CD4-positive, alpha-beta T cell treated with Interferon gamma for 1 hour (primary cell): Measurements from ENCODE around the gene PRMT9.

Experiments used
- DNase-seq: peaks from one replicate; pipeline ENCODE4 v3.0.0-alpha.2; 2020

PRMT9 gene

DNA sequence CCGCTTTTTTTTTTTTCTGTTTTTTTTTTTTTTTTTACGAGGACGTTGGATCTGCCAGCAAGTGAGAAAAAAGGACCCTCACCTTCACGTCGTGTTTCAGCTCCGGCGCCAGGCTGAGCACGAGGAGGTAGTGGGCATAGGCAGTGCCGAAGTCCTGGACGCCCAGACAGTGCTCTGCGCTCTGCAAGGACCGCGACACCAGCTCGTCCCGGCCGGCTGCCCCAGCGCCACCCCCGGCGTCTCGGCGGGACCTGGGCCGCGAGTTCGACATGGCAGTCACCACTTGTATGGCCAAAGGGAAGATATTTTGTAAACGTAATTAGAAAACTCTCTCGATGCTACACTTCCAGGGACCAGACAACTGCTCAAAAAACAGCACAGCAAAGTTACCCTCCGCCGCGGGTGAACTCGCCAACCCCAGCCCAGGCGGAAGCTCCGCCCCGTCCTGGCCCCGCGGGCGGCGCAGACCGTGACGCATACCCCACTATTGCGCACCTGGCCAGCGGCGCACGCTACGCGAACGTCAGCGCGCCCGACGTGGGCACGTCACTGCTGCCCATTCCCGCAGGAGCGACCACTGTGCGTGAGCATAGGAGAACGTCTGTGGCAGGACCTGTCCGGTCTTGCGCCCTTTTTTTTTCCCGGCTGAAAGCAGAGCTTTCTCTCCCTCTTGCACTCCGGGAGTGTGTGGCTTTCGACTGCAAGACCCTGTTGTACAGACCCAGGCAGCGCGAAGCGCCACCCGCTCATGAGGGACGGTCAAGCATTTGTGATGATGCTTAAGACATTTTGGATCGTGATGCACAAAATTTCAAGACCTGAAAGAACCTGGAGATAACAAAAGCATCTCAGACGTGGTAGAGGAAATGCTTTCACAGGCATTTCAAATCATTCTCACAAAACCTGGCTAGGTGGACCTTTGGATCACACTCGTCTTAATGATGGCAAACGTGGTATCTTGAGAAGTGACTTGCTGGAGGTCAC lies at the start of gene PRMT9:
TSS of gene PRMT9 (minus strand) at position 447 of the 984 bp plus-strand sequence. CDS start at position 271, 176 bp downstream.
- peak; percentile 86 for DNase-seq

DNA sequence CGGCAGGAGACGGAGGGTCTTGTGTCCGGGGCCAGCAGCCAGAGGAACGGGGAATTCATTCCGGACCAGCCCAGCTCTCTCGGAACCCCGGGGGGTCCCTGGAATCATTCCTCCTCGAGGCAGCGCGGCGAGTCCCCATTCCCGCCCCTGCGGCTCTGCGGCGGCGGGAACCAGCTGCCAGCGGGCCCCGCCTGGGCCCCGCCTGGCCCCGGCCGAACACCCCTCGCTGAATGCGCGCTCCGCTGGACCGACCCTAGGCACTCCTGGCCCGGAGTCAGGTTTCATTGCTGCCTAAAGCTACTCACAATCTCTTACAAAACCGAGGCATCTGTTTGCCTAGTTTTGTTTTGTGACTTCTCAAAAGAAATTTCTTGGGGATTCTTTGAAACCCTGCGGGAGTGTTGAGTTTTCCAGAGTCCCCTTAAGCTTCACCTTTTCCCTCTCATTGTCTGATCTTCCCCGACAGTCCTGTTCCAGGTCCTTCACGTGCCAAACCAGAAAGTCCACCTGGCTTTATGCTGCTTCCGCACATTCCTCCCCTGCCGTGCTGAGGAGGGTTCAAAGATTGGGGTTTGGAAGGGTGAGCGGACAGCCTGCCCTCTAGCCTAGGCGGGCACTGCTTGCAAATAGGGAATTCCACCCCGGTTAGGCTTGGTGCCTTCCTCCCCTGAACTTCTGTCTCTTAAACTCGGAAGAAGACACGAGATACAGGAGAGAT lies 48.7 kb upstream of the PRMT9 start:
- no peak for DNase-seq

DNA sequence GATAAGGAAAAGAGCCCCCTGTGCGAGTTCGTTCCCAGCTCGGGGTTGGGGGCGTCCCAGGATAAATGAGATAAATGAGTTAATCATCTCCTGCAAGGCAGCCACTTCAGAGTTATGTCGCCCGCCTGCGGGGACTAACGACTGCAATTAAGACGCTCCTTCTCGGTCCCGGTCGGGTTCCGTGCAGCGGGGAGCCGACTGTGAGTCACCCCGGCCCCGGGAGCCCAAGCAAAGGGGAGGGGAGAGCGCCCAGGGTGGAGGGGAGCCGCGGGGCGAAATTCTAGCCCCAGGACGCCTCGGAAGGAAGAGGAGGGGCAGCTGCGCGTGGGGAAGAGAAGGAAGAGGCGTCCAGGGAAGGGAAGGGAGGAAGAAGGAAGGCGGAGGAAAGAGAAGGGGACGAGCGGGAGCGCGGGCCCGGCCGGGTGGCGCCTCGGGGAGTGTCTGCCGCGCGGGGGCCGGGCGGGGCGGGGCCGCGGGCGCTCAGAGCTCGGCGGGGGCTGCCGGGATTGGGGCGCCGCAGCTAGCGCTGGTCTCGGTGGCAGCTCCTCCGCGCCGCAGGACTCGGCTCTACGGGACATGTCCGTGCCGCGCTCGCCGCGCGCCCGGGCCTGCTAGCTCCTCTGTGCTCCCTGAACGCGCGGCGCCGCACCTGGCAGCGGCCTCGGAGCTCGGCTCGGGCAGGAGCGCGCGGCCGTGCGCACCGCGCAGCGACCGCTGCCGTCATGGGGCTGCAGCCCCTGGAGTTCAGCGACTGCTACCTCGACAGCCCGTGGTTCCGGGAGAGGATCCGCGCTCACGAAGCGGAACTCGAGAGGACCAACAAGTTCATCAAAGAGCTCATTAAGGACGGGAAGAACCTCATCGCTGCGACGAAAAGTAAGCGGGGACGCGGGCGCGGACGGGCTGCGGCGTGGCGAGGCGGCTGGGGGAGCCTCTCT lies 47.9 kb upstream of the PRMT9 start, which contains the start of gene ARHGAP10:
TSS of gene ARHGAP10 (plus strand) at position 509 of the 938 bp plus-strand sequence. CDS start at position 723, 214 bp downstream.
- peak; percentile 58 for DNase-seq

DNA sequence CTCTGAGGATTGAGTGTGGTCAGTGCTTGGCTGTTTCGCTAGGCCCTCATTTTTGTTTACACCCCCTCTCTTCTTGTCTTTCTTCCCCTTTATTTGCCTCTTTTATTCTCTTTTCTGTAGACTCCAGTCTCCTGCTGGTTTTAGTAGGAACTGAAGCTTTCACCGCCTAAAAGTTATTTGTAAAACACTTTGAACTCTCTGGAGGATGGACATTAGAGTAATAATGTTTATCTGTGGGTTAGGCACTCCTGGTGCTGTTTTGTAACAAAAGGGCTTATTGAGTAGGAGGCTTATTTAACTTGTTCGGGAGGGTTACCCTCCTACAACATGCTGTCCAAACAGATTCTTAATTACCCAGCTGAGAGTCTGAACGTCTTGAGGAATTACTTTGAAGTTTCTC lies 46.4 kb upstream of the PRMT9 start:
- DNase-seq = no peak

DNA sequence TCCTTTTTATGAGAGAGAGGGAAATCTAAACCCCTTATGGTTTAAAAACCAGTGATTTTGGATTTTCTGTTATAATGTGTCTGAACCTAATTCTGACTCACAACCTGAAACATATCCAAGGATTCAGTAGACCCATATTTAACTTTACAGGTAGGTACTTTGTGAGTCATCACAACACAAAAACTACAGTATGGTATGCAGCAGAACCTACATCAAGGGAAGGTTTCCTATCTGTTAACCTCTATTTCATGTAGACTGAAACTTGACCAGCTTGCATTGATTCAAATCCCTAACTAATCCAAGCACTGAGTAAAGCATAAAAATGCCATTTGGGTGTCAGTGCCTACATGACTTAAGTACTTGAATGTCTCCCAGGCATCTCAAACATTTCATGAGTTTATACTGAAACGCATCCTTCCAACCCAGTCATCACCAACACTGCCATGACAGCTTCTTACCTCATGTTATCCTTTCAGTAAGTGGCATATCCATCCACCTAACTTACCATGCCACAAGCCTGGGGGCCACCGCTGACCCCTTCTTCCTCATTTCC lies 43.6 kb upstream of the PRMT9 start:
- DNase-seq = no peak

DNA sequence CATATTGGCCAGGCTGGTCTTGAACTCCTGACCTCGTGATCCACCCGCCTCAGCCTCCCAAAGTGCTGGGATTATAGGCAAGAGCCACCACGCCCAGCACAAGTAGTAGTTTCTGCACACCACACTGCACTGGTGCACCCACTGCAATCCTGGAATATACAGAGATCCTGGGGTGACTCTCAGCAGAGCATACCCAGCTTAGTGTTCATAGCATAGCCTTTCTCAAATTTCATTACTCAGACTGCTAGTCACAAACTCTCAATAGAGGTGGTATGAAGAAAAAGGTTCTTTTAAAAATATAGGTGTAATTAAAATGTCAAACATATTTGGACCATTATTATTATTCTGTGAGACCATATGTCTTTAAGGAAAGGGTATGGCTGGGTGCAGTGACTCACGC lies 41.7 kb upstream of the PRMT9 start:
- no peak for DNase-seq

DNA sequence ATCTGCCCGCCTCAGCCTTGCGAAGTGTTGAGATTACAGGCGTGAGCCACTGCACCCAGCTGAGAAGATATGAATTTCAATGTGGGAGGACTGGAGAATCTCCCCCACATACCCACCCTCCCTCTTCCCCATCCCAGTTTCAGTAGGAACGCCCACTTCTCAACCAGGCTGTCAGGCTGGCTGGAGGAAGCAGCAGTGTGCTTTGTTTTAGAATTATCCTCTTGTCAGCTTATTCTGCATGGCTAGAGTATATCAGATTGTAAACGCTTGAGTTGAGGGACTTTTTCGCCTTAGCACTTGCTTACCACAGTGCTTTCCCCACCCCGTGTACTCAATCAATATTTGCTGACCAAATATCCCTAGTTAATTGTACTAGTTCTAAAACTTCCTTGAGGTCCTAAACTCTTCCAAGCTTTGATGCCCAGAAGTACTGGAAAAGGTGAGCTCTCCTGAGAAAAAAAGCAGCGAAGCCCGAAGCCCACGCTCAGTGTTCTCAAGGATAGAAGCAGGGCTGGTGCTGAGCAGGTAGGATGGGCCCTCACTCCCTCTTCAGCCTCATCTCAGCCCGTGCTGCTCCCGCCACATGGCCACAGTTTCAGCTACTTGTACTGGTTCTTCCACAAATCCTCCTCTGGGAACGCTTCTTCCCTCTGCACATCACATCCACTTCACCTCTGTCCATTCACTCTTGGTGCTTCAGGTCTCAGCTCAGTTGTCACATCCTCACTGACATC lies 40.7 kb upstream of the PRMT9 start:
- no peak for DNase-seq

DNA sequence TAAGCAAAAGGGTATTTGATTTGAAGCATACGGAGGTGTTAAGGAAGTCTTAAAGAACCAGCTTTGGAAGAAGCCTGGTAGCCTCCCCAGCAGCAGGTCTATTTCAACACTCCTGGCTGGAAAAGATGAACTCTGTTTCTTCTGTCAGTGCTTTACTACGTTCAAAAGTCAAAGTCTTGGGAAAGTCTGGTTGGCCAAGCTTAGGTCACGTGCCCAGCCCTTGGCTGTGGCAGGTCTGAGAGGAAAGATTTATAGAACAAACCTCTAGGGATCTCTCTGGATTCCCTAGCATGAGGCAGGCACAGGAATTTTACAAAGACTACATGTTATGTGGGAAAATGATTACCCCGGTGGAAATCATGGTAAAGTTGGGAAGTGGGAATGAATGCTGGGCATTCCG lies 39.4 kb upstream of the PRMT9 start:
- no peak for DNase-seq

DNA sequence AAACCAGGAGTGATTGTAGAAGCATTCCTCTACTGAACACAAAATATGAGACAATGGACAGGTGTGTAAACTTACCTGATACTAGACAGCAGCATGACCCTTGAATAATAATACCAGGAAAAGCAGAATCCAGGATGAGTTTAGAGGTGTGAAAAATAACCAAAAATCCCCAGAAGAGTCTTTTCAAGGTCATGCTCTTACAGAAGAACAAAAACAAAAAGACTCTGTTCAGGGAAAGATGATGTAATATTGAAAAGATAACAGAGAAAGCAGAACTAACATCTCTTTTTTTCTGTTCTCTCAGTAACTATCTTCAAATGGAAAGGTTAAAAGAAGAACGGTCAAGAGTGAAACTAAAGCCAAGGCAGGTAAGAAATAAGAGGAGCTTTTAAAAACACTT lies 33.9 kb upstream of the PRMT9 start:
- no peak for DNase-seq

DNA sequence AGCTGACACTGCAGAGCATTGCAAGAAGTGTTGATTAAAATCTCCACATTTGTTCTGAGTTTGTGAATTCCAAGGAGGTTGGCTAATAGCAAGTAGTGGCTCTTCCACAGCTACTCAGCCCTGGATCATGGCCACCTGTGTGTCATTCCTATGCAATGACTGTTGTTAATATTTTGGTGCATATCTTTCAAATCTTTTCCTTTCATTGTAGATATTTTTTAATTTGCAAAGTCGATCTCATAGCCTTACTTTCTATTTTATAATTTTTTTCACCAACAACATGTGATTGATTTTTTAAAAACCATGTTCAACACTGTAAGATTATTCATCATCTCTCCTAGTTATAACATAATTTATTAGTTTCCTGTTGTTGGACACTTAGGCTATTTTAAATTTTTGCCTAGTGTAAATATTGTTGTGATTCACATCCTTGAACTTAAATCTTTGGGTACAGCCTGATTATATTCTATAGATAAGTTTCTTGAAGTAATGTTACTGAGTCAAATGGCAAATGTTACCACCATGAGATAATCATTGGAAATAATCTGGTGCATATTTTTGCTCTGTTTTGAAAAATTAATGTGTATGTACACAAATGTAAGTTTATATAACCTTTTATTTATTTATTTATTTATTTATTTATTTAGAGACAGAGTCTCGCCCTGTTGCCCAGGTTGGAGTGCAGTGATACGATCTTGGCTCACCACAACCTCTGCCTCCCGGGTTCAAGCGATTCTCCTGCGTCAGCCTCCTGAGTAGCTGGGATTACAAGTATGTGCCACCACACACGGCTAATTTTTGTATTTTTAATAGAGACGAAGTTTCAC lies 30.8 kb upstream of the PRMT9 start:
- no peak for DNase-seq

DNA sequence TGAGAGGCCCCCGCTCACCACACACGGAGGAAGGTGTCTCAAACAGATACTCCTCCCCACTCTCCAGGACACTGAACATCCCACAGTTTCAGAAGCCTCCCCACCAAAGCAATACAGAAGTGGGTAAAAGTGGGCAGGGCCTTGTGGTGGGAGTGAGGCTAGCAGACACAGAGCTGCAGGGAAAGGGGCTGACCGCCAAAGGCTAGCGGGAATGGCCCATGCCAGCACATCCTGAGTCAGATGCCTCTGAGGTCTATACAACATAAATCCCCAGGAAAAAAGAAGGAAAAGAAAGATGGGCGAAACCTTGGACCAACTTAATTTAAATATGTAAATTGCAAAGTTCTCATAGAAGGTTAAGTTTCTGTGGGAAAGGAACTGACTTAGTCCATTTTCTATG lies 26.0 kb upstream of the PRMT9 start:
- DNase-seq = no peak

DNA sequence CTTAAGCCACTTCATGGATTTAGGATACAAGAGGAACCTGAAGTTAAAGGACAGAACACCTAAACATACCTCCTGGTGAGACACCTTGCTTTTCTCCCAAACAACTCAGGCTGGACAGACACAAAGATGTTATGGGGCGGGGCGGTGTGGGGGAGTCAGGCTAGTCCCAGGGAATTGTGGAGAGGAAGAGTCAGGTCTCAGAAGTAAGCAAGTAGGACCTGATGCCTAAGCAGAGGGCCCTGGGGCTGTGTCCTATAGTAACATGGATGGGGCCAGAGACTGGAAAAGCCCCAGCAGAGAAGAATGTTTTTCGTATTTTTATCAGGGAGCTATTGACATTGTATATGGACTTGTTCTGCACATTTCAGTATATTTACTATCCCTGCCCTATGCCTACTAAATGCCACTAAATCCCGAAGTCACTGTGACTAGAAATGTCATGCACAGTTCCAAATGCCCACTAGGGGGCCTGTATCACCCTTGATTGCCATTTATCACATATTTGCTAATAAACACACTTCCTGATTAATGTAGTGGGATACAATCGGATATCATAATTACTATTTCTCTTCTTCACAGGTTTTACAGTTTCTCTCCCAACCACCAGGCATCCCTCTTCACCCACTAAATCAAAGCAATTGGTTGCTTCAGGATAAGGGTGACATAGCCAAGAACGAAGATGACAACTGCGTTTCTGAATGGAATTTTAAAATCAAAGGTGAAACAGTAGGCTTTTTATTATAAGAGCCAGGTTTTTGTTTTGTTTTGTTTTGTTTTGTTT lies 24.1 kb upstream of the PRMT9 start:
- DNase-seq = peak; percentile 30

DNA sequence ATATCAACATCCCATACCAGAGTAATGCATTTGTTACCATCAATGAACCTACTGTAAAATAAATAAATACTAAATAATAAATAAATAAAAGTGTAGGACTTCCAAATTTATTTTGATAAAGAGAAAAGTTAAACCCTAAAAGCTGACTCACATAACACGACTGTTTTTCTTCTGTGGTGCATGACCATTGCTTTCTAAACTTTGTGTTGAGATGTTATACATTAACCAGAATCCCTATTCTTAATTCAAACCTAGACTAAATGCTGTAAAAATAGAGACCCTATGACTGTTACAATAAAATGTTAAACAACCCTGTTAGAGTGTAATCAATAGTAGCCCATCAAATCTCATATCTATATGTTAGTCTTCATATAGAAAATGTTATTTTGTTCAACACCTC lies 20.9 kb upstream of the PRMT9 start:
- DNase-seq = no peak

DNA sequence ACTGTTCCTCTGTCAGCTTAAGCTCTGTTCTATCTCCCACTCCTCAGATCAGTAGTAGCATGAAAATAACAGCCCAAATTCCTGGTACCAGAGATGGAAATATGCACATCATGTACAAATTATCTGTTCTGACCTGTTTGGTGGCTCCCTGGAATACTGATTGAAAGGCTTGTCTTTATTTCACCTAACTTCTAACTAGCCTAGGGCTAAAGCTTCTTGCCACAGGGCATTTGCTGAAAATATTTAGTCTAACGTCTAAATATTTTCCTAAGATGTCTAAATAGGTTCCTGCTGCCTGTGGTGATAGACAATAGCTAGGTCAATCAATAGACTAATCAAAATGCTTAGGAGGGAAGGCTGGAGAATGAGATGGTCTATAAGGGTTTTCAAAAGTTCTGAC lies 12.9 kb upstream of the PRMT9 start:
- DNase-seq = no peak

DNA sequence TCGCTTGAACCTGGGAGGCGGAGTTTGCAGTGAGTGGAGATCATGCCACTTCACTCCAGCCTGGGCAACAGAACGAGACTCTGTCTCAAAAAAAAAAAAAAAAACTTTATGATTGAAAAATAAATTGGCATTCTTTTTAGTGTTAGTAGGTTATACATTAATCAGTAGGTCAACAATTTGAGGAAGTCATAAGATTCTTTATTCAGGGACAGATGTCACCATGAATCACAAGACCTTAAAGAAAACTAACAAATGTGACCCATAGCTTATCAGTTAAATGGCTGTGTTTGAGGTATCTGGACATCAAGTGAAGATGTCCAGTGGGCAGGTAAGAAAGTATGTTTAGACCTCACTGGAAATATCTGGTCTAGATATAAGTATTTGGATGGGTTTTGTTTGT lies 9.3 kb upstream of the PRMT9 start:
- DNase-seq = no peak

DNA sequence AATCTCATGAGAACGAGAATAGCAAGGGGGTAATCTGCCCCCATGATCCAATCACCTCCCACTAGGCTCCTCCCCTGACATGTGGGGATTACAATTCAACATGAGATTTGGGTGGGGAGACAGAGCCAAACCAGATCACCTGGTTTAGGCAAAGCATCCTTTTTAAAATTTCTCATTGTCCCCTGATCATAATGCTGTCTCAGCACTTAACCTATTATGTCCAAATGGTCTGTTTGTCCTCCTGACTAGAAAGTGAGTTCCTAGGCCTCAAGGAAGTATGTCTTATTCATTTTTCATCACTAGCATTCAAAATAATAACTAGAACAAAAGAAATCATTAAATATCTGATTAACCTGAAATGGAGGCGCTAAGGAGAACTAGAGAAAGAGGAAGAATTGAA lies 7.9 kb upstream of the PRMT9 start:
- DNase-seq = no peak

DNA sequence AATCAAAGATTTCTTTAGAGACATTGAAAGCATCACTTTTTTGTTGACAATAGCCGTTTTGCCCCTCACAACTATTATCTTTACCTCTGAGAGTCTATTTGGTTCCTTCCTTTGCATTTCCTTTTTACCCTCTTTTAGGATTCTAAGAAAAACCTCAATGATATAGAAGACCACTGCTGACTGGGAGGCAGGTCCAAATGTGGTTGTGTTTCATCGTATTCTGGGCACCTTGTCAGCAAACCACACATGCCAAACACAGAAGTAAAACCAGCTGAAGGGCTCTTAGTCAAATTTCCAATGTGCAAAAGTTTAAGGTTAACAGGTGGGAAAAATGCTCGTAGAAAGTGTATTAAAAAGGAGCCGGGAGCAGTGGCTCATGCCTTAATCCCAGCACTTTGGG lies 5.1 kb upstream of the PRMT9 start:
- no peak for DNase-seq

DNA sequence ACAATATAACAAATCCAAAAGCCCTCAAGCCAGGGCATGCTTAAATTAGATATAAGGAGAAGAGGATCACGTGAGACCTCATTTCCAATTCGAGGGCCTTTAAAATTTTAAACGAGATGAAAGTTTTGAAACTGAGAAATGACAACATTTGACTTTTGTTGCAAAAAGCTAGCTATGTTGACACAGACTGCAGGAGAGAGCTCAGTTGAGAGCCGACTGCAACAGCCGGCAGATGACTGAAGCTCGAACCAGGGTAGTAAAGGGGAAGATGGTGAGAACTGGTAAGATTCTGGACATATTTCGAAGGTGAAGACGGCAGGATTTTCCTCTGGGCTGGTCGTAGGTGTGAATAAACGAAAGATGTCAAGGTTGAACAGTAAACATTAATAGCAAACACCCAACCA lies 773 bp downstream of the PRMT9 start:
- no peak for DNase-seq

DNA sequence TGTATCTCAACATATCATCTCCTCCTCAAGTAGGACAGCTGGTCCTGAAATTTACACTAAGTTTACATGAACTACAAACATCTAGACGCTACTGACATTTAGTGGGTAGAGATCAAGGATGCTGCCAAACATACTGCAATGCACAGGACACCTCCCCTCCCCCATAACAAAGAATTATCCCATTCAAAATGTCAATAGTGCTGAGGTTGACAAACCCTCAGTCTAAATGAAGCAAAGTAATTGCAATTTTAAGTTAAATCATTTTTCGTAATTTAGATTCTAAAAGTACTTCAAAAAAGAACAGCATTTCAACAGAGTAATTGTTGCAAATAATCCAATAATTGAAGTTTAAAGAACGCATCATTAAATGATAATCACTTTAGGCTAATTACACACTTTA lies 1.2 kb downstream of the PRMT9 start:
- DNase-seq = no peak
